Esophagus muscularis mucosa (tissue), 4 donors: ENCODE data around the gene PDE8B.

Experiments
- CTCF ChIP-seq, 3 experiments: fragments of 200-600 bp in 2 of 3; fragments of 450-650 bp in 1 of 3; sonication (generic) in 2 of 3; IDR thresholded peaks; one replicate each; pipeline ENCODE4 v1.5.1; 2017 to 2019; ENCODE audit warnings: antibody characterized with exemption in 3 of 3, mild to moderate bottlenecking in 2 of 3, moderate library complexity in 1 of 3
- EP300 ChIP-seq: sonication (generic); formaldehyde crosslinking; IDR thresholded peaks from one replicate; pipeline ENCODE4 v1.6.1; 2017; ENCODE audit warnings: antibody characterized with exemption
- POLR2A ChIP-seq: fragments of 450-650 bp; IDR thresholded peaks from one replicate; pipeline ENCODE4 v1.6.1; 2017; ENCODE audit warnings: antibody characterized with exemption, moderate library complexity, mild to moderate bottlenecking, low read depth

GRCh38 chr5:77218263-77218662 is 7.8 kb downstream of the PDE8B start:
- TF ChIP-seq POLR2A (no peak), CTCF (IDR thresholded peaks at IDR 0.05) (no peak), EP300 (no peak)
